AG04450 (cell line): Measurements from ENCODE around the gene FAM200B. TPM values are rescaled to one million over a fixed set of nuclear protein-coding genes. Genes with fewer than 3 reads are reported as not detected.
"Not testable (repeated sequence)": the region's sequence is repeated elsewhere in the genome, so short reads cannot be mapped to it uniquely, and the experiment has no call there.

Experiments
- CTCF ChIA-PET: fragments of 300-600, 350-600 bp; formaldehyde crosslinking; extraction: SDS; loops from one replicate; lab custom pipeline; 2022; ENCODE audit warnings: antibody characterized with exemption, inconsistent platforms; lab: Charles Lee
- POLR2A ChIA-PET: fragments of 350-600 bp; formaldehyde crosslinking; extraction: SDS; loops from one replicate; lab custom pipeline; 2021; ENCODE audit warnings: antibody characterized with exemption, inconsistent platforms; lab: Yijun Ruan, JAX
- DNase-seq: peaks from one replicate; pipeline ENCODE4 v3.0.0-alpha.2; 2011; ENCODE audit warnings: low read depth, low spot score
- H3K27ac ChIP-seq: one replicate; pipeline ENCODE4 v1.5.1; 2012; ENCODE audit warnings: low read depth, low read length, control low read depth
- H3K27me3 ChIP-seq: one replicate; pipeline ENCODE4 v1.6.0; 2012; ENCODE audit warnings: low read length; ENCODE audit not compliant: control insufficient read depth, insufficient read depth
- H3K4me3 ChIP-seq: 2 replicates; pipeline ENCODE4 v1.5.1; 2011; ENCODE audit warnings: mild to moderate bottlenecking, low read depth, low read length, control low read depth
- H3K9me3 ChIP-seq: 2 replicates; pipeline ENCODE4 v1.5.1; 2012; ENCODE audit warnings: low read length; ENCODE audit not compliant: control insufficient read depth, insufficient read depth
- polyA plus RNA-seq: library from polyadenylated mRNA; depleted of rRNA; stranded (reverse); fragments of >200 nt; gene quantifications from 2 replicates; pipeline ENCODE4 v1.2.3, GENCODE V29; 2011
- TF ChIP-seq, protein P1 (sequence below): IDR thresholded peaks from 2 replicates; pipeline ENCODE4 v1.5.1; 2011; ENCODE audit warnings: low read depth, low read length, control low read depth, inconsistent platforms

FAM200B gene
- polyA plus RNA-seq, 1 experiment, result 47.3 TPM

DNA sequence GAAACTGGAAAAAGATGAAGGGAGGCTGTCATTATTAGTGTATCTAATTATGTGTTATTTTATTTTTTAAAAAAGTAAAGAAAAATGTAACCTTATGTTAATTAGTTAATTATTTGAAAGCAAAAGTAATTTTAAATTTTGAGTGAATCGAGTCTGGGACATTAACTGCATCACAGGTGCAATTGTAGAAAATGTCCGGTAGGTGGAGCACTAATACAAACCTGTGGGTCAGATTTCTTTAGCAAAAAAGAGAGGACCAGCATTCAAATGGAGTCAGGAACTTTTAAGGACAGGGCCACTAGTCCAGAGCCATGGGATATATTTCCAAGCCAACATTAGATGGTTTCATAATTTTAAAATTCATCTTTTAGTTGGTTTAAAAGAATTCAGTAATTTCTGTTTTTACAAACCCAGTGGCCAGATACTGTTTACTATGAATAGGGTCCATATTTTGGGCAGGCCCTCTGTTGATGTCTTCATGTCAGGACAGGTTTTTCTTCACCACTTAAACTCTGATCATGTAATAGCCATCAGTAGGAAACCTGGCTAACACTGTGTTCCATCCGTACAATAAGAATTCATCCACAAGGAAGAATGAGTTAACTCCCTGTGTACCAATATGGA is 48.4 kb downstream of the FAM200B start:
- CTCF ChIA-PET, result interaction anchor here (0.8 to 1.4 kb wide), 8 partner anchors 12 to 271 kb away, joined by 3 to 7 read pairs (median 3); no protein-coding TSS in a partner anchor
- no peak for DNase-seq
- Histone ChIP-seq H3K27me3 (no peaks in the 10 kb centered on the region), H3K4me3 (no peak overlapping the region), H3K9me3 (no peaks in the 10 kb centered on the region; the same call in 1 of the 2 replicates), H3K27ac (no peak overlapping the region)
- TF ChIP-seq, protein P1, sequence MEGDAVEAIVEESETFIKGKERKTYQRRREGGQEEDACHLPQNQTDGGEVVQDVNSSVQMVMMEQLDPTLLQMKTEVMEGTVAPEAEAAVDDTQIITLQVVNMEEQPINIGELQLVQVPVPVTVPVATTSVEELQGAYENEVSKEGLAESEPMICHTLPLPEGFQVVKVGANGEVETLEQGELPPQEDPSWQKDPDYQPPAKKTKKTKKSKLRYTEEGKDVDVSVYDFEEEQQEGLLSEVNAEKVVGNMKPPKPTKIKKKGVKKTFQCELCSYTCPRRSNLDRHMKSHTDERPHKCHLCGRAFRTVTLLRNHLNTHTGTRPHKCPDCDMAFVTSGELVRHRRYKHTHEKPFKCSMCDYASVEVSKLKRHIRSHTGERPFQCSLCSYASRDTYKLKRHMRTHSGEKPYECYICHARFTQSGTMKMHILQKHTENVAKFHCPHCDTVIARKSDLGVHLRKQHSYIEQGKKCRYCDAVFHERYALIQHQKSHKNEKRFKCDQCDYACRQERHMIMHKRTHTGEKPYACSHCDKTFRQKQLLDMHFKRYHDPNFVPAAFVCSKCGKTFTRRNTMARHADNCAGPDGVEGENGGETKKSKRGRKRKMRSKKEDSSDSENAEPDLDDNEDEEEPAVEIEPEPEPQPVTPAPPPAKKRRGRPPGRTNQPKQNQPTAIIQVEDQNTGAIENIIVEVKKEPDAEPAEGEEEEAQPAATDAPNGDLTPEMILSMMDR, result peak; percentile 78
- POLR2A ChIA-PET, result no interaction called here

DNA sequence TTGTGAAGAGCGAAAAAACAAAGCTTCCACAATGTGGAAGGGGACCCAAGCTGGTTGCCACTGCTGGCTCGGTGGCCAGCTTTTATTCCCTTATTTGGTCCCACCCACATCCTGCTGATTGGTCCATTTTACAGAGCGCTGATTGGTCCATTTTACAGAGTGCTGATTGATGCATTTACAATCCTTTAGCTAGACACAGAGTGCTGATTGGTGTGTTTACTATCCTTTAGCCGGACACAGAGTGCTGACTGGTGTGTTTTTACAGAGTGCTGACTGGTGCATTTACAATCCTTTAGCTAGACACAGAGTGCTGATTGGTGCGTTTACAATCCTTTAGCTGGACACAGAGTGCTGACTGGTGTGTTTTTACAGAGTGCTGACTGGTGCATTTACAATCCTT is 51.4 kb downstream of the FAM200B start:
- H3K9me3 ChIP-seq, H3K27me3 ChIP-seq, POLR2A ChIA-PET, H3K27ac ChIP-seq, DNase-seq, H3K4me3 ChIP-seq: not testable (repeated sequence)
- CTCF ChIA-PET, result interaction anchor here (1.1 kb wide), 1 partner anchor 149 kb away, joined by 3 read pairs; no protein-coding TSS in a partner anchor

DNA sequence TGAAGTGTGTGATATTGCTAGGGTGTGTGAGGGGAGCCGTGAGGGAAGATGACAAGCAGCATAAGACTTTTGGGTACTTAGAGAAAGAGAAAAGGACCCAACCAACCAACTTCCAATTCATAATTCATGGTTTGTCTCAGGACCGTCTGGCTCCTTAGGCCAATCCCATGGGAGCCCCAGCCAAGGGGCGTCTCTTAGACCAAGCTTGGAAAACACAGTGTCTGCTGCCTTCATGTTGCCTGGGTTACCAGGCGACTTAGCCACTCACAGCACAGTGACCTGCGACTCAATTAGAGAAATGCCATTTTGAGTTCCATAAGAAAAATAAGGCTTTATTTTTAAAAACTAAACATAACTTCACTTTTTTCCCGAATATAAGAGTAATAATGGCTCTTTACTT is 53.9 kb downstream of the FAM200B start:
- ChIA-PET POLR2A (no interaction called here), CTCF (no interaction called here)
- no peak for DNase-seq
- Histone ChIP-seq H3K9me3 (no peaks in the 10 kb centered on the region; the same call in 1 of the 2 replicates), H3K27me3 (no peaks in the 10 kb centered on the region), H3K27ac (no peak overlapping the region), H3K4me3 (no peak overlapping the region)
- TF ChIP-seq, protein P1, result no peak

DNA sequence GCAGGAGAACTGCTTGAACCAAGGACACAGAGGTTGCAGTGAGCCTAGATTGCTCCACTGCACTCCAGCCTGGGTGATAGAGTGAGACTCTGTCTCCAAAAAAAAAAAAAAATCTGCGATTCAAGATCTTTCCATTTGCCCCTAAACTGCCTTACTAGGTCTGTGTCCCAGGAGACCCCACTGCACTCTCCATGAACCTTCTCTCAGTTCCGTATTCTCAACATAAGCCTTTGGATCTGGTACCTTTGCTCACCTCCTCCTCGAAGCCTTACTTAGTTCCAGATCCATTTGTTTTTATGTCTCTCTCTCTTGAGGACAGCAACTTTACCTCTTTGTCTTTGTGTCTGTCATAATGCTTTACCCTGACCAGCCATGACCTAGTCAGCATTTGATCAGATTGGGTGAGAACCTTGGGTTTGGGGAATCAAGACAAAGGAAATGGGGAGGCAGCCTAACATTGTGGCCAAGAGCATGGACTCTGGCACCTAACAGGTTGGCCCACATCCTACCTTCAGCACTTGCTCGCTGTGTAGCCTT is 55.0 kb downstream of the FAM200B start:
- no peaks in the 10 kb centered on the region for H3K27me3 ChIP-seq
- H3K27ac ChIP-seq, result no peak overlapping the region
- POLR2A ChIA-PET, result no interaction called here
- no peak overlapping the region for H3K4me3 ChIP-seq
- TF ChIP-seq, protein P1, result no peak
- no peak for DNase-seq
- CTCF ChIA-PET, result interaction anchor here (1.0 kb wide), 1 partner anchor 145 kb away, joined by 3 read pairs; no protein-coding TSS in a partner anchor
- H3K9me3 ChIP-seq, result peaks cover 7% of the 10 kb centered on the region; the same call in 1 of the 2 replicates

DNA sequence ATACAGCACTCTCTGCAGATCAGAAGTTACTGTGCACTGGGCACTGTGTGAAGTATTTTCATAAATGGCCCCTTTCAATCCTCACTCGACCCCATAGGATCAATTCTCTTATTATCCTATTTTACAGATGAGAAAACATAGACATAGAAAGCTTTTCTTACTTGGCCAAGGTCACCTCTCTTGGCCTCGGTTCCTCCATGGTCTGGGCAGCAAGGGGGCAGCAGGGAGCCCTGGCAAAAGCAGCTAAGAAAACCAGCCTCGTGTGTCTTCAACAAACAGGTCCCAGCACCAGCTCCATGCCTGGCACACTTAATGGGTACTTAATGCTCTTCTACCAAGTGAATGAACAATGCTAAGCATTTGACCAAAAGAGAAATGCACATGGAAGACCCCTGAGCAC is 55.6 kb downstream of the FAM200B start:
- no peaks in the 10 kb centered on the region for H3K27me3 ChIP-seq
- TF ChIP-seq, protein P1, result no peak
- peaks cover 14% of the 10 kb centered on the region; the same call in 1 of the 2 replicates for H3K9me3 ChIP-seq
- no peak for DNase-seq
- no peak overlapping the region for H3K4me3 ChIP-seq
- ChIA-PET POLR2A (no interaction called here), CTCF (interaction anchor here (1.0 kb wide), 1 partner anchor 145 kb away, joined by 3 read pairs; no protein-coding TSS in a partner anchor)
- H3K27ac ChIP-seq, result no peak overlapping the region
